Stomach (tissue), 4 donors: ENCODE data around the gene LMBRD2.

Experiments used
- CTCF ChIP-seq, 7 experiments: fragments of 450-650 bp in 4 of 7; fragments of 200-600 bp in 3 of 7; sonication (generic) in 3 of 7; IDR thresholded peaks; one replicate each; pipeline ENCODE4 v1.5.1; 2016 to 2019; ENCODE audit warnings: antibody characterized with exemption in 7 of 7, control low read depth in 2 of 7, mild to moderate bottlenecking in 1 of 7
- POLR2AphosphoS5 ChIP-seq, 3 donors: sonication (generic); formaldehyde crosslinking; IDR thresholded peaks; one replicate each; pipeline ENCODE4 v1.6.1; 2016; ENCODE audit warnings: antibody characterized with exemption in 3 of 3

- TF ChIP-seq CTCF (IDR thresholded peaks at IDR 0.05): no peak
- TF ChIP-seq POLR2AphosphoS5 (IDR thresholded peaks at IDR 0.05): no peak
Measured at GRCh38 chr5:36146390-36146789, 5.3 kb downstream of the LMBRD2 start.
